ENCODE measurements around the gene TPMT.

The TPMT gene

DNA sequence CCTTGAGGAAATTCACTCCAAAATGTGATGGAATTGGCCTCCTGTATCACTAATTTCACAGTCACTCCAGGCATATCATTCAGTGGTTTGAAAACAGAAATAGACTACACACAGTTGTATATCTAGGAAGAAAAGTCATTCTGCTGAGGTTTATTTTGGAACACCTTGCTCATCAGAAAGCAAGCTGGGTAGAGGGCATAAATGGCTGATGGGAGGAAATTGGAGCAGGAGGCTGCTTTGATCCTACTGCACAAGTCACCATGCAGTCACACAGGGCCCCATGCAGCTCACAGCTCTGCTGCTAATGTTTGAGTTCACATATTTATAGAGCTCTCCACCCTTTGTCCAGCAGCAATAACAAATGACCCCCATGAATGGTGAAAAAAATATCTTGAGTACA, 44.7 kb downstream of the TPMT start:
- DNase-seq (ENCODE audit: low read depth): no peak

DNA sequence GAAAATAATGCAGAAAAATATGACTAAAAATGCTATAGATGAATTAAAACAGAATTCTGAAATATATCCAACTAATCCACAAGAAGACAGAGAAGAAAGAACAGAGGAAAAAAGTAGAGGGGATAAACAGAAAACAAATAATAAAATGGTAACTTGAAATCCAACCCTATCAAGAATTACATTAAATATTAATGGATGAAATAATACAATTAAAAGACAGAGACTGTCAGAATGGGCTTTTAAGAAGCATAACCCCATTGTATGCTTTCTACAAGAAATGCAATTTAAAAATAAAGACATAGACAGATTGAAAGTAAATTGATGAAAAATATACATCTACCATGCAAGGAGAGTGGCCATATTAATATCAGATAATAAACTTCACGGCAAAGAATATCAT, 47.8 kb downstream of the TPMT start:
- no peak for DNase-seq (ENCODE audit: low read depth)

DNA sequence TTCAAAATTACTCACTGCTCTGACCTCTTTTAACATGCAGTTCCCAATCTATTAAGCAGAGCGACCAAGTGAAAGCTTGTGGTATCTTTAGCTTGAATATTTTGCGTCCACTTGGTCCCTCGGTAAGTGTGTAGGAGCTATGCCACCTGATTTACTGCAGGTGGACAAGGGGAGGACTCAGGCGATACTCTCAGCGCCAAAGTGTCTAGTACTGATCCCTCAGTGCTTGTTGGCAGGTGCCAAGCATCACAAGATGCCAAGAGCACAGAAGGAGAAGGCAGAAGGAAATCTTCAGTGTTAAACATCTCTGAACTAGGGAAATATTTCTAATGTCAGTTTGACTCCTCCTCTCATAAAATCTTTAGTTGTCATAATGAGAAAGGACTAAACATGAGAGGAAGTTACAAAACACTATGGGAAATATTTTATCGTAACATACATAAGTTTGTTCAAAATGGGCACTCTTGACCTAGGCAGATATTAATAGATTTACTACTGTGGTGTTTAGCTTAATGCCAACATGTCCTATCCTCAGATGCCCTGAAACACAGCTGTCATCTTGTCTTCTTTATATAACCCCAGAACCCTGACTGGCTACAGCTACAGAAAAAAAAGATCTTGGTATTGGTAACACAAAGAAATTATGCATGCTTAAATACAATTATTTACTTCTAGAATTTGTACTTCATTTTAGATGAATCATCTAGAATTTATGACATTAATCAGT, 51.9 kb downstream of the TPMT start:
- DNase-seq (ENCODE audit: low read depth): no peak

GRCh38 chr6:18101873-18102272, 53.0 kb downstream of the TPMT start:
- DNase-seq (ENCODE audit: low read depth): no peak

DNA sequence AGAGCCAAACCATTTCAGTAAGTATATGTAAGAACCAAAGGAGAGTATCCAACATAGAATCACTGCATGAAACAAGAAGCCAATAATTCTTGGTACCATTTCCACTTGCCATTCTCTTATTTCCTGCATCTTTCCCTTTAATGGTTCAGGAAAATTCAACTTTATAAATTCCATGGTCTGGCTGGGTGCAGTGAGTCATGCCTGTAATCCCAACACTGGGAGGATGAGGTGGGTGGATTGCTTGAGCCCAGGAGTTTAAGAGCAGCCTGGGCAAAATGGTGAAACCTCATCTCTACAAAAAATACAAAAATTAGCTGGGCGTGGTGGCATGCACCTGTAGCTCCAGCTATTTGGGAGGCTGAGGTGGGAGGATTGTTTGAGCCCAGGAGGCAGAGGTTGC, 53.6 kb downstream of the TPMT start:
- DNase-seq (ENCODE audit: low read depth): no peak

DNA sequence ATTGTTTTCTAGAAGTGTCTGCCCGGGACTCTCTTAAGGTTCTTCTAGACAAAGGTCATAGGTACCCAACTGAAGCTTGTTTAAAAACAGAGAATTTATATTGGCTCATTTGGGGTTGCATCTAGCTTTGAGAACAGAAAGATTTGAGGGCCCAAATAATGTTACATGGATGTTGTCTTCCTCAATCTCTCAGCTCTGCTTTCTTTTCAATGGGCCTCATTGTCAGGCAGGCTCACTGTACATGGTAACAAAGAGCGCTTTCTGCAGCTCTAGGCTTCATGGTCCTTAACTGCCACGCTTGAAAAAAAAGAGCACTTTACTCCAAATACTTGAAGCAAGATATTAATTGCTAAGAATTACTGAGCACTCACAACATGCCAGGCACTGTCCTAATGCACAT, 54.6 kb downstream of the TPMT start:
- no peak for DNase-seq (ENCODE audit: low read depth)

- DNase-seq (ENCODE audit: low read depth): no peak
Observed at GRCh38 chr6:18099511-18099910, 55.4 kb downstream of the TPMT start.

DNA sequence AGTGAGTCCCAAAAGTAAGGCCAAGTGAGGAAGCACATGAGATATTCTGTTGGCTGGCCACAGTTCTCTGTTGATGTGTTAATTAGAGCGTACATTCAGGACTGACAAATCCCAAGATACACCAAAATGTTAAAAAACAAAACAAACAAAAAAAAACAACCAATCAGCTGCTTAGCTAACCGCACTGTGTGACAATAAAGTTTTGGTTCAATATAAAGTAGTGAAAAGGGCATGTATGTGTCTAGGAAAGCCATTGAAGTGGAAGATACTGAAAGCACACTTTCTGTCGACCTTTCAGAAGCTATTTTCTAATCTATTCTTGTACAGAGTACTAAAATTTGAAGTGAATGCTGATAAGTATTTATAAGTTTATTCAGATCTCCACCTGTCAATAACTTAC, 58.5 kb downstream of the TPMT start:
- no peak for DNase-seq (ENCODE audit: low read depth)

GRCh38 chr6:18091382-18091781, 63.5 kb downstream of the TPMT start:
- DNase-seq (ENCODE audit: low read depth): no peak

DNA sequence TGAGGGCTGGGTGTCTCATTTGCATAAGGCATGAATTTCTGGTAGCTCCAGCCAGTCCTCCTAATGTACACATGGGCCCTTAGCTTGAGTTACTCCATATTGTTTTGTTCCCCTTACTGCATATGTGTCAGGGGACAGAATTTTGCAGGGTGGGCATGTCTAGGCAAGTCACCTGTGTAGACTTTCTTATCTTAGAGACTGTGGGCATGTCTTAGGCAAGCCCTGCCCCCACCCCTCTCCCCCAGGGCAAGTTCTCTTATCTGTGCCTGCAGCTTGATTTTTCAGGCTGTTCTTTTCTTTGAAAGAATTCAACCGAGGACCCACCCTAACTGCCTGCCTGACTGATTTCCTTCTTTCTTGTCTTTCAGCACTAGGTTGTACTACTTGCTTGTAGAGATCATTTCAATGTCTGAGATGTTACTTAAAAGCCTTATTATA, 64.5 kb downstream of the TPMT start:
- DNase-seq (ENCODE audit: low read depth): no peak

GRCh38 chr6:18088419-18089296, 66.2 kb downstream of the TPMT start:
- no peak for DNase-seq (ENCODE audit: low read depth)

- no peak for DNase-seq (ENCODE audit: low read depth)
Observed at GRCh38 chr6:18087396-18088165, 67.3 kb downstream of the TPMT start.

GRCh38 chr6:18081025-18081668, 73.7 kb downstream of the TPMT start:
- no peak for DNase-seq (ENCODE audit: low read depth)

DNA sequence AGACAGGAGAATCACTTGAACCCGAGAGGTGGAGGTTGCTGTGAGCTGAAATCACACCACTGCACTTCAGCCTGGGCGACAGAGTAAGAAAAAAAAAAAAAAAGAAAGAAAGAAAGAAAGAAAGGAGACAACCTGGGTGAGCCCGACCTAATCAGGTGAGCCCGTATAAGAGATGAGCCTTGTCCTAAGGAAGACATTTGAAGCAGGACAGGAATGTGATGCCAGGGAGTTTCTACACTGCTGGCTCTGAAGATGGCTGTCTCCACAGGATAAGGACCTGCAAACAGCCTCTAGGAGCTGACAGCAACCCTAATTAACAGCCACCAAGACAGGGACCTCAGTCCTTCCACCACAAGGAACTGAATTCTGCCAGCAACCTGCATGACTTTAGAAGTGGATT, 74.3 kb downstream of the TPMT start:
- no peak for DNase-seq (ENCODE audit: low read depth)

DNA sequence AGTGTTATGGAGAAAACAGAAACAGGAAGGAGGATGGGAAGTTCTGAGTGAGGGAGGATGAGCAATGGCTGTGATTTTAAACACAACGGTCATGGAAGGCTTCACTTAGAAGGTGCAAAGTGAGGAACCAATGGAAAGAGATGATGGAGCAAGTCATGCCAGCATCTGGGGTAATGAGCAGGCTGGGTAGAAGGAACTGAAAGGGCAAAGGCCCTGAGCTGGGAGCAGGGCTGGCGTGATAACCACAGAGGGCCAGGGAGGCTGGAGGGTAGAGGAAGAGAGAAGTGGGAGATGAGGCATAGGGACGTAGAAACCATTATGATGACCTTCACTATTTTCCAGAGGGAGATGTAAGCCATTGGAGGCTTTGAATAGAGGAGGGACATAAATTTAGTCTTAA, 76.0 kb downstream of the TPMT start:
- no peak for DNase-seq (ENCODE audit: low read depth)
